HepG2 (cell line): ENCODE measurements around the gene PSMG3. TPM values are rescaled to one million over a fixed set of nuclear protein-coding genes. Genes with fewer than 3 reads are reported as not detected.
A peak's percentile ranks its signal among the peaks of the same experiment; 100 is the strongest.

Experiments
- AKAP8 ChIP-seq: sonication (generic); formaldehyde crosslinking; IDR thresholded peaks from 2 replicates; pipeline ENCODE4 v1.5.1; 2020; ENCODE audit warnings: mild to moderate bottlenecking, missing genetic modification reagents
- CEBPG ChIP-seq: IDR thresholded peaks from 2 replicates; pipeline ENCODE4 v1.6.1; 2016
- CREM ChIP-seq, 2 experiments: sonication (generic) in 1 of 2; formaldehyde crosslinking in 1 of 2; IDR thresholded peaks; 2 replicates each; pipeline versions ENCODE4 v1.4.0 to v1.6.1; 2016 to 2020; ENCODE audit warnings: antibody characterized with exemption in 1 of 2, mild to moderate bottlenecking in 1 of 2, missing genetic modification reagents in 1 of 2
- GTF3A ChIP-seq: sonication (generic); formaldehyde crosslinking; conservative IDR thresholded peaks from 2 replicates; pipeline ENCODE4 v1.4.0; 2020; ENCODE audit warnings: mild to moderate bottlenecking, missing genetic modification reagents
- HOXA5 ChIP-seq: sonication (generic); formaldehyde crosslinking; IDR thresholded peaks from 2 replicates; pipeline ENCODE4 v1.4.0; 2020; ENCODE audit warnings: missing genetic modification reagents
- JDP2 ChIP-seq: sonication (generic); formaldehyde crosslinking; IDR thresholded peaks from 2 replicates; pipeline ENCODE4 v1.8.1; 2022; ENCODE audit warnings: missing genetic modification reagents, borderline replicate concordance
- NFATC3 ChIP-seq: sonication (generic); formaldehyde crosslinking; IDR thresholded peaks from 2 replicates; pipeline ENCODE4 v1.5.1; 2020; ENCODE audit warnings: mild to moderate bottlenecking, missing genetic modification reagents
- NR3C1 ChIP-seq: sonication (generic); formaldehyde crosslinking; IDR thresholded peaks from 2 replicates; pipeline ENCODE4 v1.4.0; 2020; ENCODE audit warnings: missing genetic modification reagents
- PAX8 ChIP-seq: sonication (generic); formaldehyde crosslinking; IDR thresholded peaks from 2 replicates; pipeline ENCODE4 v1.8.0; 2022; ENCODE audit warnings: mild to moderate bottlenecking, missing genetic modification reagents, borderline replicate concordance
- PHF5A ChIP-seq: IDR thresholded peaks from one replicate; pipeline ENCODE4 v1.6.1; 2018; ENCODE audit warnings: low read depth, missing genetic modification reagents; ENCODE audit not compliant: unreplicated experiment
- POLR2AphosphoS2 ChIP-seq: IDR thresholded peaks from 2 replicates; pipeline ENCODE4 v1.6.1; 2011; ENCODE audit warnings: low read depth, low read length, improper control_type of control experiment
- SNAI1 ChIP-seq: sonication (generic); formaldehyde crosslinking; IDR thresholded peaks from 2 replicates; pipeline ENCODE4 v1.5.0; 2020; ENCODE audit warnings: mild to moderate bottlenecking, missing genetic modification reagents, borderline replicate concordance
- SRSF9 ChIP-seq: fragments of 200-400 bp; formaldehyde crosslinking; IDR thresholded peaks from 2 replicates; pipeline ENCODE4 v1.6.1; 2018; ENCODE audit warnings: borderline replicate concordance, mild to moderate bottlenecking, low read depth, low read length; ENCODE audit not compliant: insufficient read depth, poor library complexity, severe bottlenecking
- ZBTB8A ChIP-seq: sonication (generic); formaldehyde crosslinking; IDR thresholded peaks from 2 replicates; pipeline ENCODE4 v1.4.0; 2020; ENCODE audit warnings: mild to moderate bottlenecking, low read depth, missing genetic modification reagents, borderline replicate concordance
- ZFP1 ChIP-seq: IDR thresholded peaks from 2 replicates; pipeline ENCODE4 v1.6.1; 2016
- ZFP41 ChIP-seq: sonication (generic); formaldehyde crosslinking; IDR thresholded peaks from 2 replicates; pipeline ENCODE4 v1.4.0; 2020; ENCODE audit warnings: mild to moderate bottlenecking, missing genetic modification reagents, borderline replicate concordance
- polyA plus RNA-seq, 8 experiments: library from polyadenylated mRNA; depleted of rRNA in 3 of 8; stranded (reverse) in 7 of 8; unstranded in 1 of 8; fragments of >200 nt; fragmentation: Illumina TruSeq in 4 of 8; extraction: Trizol in 4 of 8; gene quantifications; 2 replicates each; pipeline versions ENCODE4 v1.2.1 to v1.2.3, GENCODE V29; 2011 to 2016; ENCODE audit warnings: low read depth in 4 of 8, missing spikeins in 1 of 8, mixed read lengths in 1 of 8; ENCODE audit not compliant: insufficient read depth in 1 of 8
- total RNA-seq, 5 experiments: library from RNA; depleted of rRNA; stranded (reverse); fragments of >200 nt; fragmentation: Illumina TruSeq; extraction: Trizol; gene quantifications; 2 replicates each; pipeline ENCODE4 v1.2.3, GENCODE V29; 2016; ENCODE audit warnings: low read depth in 1 of 5
- TF ChIP-seq, protein P1 (sequence below): sonication (generic); formaldehyde crosslinking; IDR thresholded peaks from 2 replicates; pipeline ENCODE4 v1.4.0; 2020; ENCODE audit warnings: missing genetic modification reagents, borderline replicate concordance
- TF ChIP-seq, protein P2 (sequence below): sonication (generic); formaldehyde crosslinking; IDR thresholded peaks from 2 replicates; pipeline ENCODE4 v1.8.0; 2022; ENCODE audit warnings: missing genetic modification reagents, mild to moderate bottlenecking, moderate library complexity, borderline replicate concordance
- TF ChIP-seq, protein P3 (sequence below): fragments of 450-650 bp; IDR thresholded peaks from 2 replicates; pipeline ENCODE4 v1.6.1; 2016
- TF ChIP-seq, protein P4 (sequence below): sonication (generic); formaldehyde crosslinking; IDR thresholded peaks from 2 replicates; pipeline ENCODE4 v1.4.0; 2020; ENCODE audit warnings: missing genetic modification reagents

Gene PSMG3
- total and polyA plus RNA-seq, 2 of the 13 experiments (the other 11 are each of a cell fraction or from before 2014, with no cell fraction given), result 29.6 to 48.4 TPM

DNA sequence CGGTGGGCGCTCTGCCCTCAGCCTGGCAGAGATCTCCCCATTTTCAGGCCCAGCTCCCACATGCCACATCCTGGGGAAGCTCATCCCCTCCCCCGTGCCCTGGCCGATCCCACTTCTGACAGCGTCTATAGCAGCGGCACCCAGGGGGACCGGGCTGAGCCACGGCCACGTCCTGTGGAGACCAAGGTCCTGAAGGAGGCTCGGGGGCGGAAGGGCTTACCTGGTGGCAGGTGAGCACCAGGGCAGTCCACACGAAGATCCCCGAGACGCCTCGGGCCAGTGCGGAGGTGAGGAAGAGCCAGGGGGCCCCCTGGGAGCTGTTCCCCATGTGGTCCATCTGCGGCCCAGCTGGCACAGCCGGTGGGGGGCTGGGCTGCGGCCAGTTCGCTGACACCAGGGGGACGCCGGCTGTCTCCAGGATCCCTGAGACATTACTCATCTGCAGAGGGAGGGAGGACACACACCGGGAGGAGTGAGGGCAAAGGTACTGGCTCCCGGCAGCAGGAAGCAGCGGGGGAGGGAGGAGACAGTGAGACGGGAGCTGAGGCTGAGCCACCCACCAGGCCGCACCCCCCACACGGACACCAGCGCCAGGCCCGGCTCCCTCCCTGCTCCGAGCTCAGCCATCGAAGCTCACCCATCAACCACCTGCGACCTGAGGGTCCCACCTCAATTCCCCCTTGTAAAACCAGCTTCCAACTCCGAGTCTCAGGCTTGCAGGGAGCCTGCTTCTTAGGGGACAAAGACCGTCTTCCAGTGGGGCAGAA, 14.6 kb downstream of the PSMG3 start (continued):
- TF ChIP-seq, protein P1, sequence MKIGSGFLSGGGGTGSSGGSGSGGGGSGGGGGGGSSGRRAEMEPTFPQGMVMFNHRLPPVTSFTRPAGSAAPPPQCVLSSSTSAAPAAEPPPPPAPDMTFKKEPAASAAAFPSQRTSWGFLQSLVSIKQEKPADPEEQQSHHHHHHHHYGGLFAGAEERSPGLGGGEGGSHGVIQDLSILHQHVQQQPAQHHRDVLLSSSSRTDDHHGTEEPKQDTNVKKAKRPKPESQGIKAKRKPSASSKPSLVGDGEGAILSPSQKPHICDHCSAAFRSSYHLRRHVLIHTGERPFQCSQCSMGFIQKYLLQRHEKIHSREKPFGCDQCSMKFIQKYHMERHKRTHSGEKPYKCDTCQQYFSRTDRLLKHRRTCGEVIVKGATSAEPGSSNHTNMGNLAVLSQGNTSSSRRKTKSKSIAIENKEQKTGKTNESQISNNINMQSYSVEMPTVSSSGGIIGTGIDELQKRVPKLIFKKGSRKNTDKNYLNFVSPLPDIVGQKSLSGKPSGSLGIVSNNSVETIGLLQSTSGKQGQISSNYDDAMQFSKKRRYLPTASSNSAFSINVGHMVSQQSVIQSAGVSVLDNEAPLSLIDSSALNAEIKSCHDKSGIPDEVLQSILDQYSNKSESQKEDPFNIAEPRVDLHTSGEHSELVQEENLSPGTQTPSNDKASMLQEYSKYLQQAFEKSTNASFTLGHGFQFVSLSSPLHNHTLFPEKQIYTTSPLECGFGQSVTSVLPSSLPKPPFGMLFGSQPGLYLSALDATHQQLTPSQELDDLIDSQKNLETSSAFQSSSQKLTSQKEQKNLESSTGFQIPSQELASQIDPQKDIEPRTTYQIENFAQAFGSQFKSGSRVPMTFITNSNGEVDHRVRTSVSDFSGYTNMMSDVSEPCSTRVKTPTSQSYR (CRISPR knock-in tag), result peak; percentile 81
- TF ChIP-seq, protein P2, sequence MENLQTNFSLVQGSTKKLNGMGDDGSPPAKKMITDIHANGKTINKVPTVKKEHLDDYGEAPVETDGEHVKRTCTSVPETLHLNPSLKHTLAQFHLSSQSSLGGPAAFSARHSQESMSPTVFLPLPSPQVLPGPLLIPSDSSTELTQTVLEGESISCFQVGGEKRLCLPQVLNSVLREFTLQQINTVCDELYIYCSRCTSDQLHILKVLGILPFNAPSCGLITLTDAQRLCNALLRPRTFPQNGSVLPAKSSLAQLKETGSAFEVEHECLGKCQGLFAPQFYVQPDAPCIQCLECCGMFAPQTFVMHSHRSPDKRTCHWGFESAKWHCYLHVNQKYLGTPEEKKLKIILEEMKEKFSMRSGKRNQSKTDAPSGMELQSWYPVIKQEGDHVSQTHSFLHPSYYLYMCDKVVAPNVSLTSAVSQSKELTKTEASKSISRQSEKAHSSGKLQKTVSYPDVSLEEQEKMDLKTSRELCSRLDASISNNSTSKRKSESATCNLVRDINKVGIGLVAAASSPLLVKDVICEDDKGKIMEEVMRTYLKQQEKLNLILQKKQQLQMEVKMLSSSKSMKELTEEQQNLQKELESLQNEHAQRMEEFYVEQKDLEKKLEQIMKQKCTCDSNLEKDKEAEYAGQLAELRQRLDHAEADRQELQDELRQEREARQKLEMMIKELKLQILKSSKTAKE (CRISPR knock-in tag), result no peak; the same call in 1 of the 2 replicates
- TF ChIP-seq, protein P3, sequence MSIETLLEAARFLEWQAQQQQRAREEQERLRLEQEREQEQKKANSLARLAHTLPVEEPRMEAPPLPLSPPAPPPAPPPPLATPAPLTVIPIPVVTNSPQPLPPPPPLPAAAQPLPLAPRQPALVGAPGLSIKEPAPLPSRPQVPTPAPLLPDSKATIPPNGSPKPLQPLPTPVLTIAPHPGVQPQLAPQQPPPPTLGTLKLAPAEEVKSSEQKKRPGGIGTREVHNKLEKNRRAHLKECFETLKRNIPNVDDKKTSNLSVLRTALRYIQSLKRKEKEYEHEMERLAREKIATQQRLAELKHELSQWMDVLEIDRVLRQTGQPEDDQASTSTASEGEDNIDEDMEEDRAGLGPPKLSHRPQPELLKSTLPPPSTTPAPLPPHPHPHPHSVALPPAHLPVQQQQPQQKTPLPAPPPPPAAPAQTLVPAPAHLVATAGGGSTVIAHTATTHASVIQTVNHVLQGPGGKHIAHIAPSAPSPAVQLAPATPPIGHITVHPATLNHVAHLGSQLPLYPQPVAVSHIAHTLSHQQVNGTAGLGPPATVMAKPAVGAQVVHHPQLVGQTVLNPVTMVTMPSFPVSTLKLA, result 0 out of 2 replicates have a peak, but pooled peaks have one; percentile 10
- TF ChIP-seq ZBTB8A (CRISPR knock-in tag), result no peak
- no peak for TF ChIP-seq NR3C1 (CRISPR knock-in tag)
- TF ChIP-seq AKAP8 (CRISPR knock-in tag), result no peak
- TF ChIP-seq PHF5A (CRISPR knock-in tag), result no peak
- TF ChIP-seq, protein P4, sequence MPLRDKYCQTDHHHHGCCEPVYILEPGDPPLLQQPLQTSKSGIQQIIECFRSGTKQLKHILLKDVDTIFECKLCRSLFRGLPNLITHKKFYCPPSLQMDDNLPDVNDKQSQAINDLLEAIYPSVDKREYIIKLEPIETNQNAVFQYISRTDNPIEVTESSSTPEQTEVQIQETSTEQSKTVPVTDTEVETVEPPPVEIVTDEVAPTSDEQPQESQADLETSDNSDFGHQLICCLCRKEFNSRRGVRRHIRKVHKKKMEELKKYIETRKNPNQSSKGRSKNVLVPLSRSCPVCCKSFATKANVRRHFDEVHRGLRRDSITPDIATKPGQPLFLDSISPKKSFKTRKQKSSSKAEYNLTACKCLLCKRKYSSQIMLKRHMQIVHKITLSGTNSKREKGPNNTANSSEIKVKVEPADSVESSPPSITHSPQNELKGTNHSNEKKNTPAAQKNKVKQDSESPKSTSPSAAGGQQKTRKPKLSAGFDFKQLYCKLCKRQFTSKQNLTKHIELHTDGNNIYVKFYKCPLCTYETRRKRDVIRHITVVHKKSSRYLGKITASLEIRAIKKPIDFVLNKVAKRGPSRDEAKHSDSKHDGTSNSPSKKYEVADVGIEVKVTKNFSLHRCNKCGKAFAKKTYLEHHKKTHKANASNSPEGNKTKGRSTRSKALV (CRISPR knock-in tag), result no peak
- no peak for TF ChIP-seq SRSF9
- TF ChIP-seq ZFP41 (CRISPR knock-in tag), result no peak
- no peak for TF ChIP-seq NFATC3
- no peak for TF ChIP-seq POLR2AphosphoS2
- TF ChIP-seq GTF3A (CRISPR knock-in tag), result no peak
- TF ChIP-seq HOXA5 (CRISPR knock-in tag), result no peak
- no peak for TF ChIP-seq CEBPG (CRISPR knock-in tag)
- no peak for TF ChIP-seq ZFP1 (CRISPR knock-in tag)
- TF ChIP-seq PAX8 (CRISPR knock-in tag), result no peak
- no peak for TF ChIP-seq SNAI1 (CRISPR knock-in tag)
- TF ChIP-seq JDP2, result no peak
- TF ChIP-seq CREM (IDR thresholded peaks at IDR 0.05), result no peak
- no peak for TF ChIP-seq CREM (CRISPR knock-in tag; IDR thresholded peaks at IDR 0.05)
